Body of pancreas (tissue), 4 donors: ENCODE data around the gene EIF2S3B.

Experiments
- CTCF ChIP-seq, 7 experiments: fragments of 450-650 bp in 4 of 7; fragments of 200-600 bp in 3 of 7; sonication (generic) in 3 of 7; IDR thresholded peaks; one replicate each; pipeline ENCODE4 v1.5.1; 2016 to 2019; ENCODE audit warnings: antibody characterized with exemption in 7 of 7
- POLR2A ChIP-seq, 3 donors: fragments of 450-650 bp; IDR thresholded peaks; one replicate each; pipeline ENCODE4 v1.6.1; 2016; ENCODE audit warnings: antibody characterized with exemption in 3 of 3, mild to moderate bottlenecking in 2 of 3

GRCh38 chr12:10521555-10521954 is 15.9 kb downstream of the EIF2S3B start:
- TF ChIP-seq CTCF (IDR thresholded peaks at IDR 0.05): no peak
- no peak for TF ChIP-seq POLR2A (IDR thresholded peaks at IDR 0.05)
